Neuronal stem cell (in vitro differentiated cells): ENCODE data around the gene HACL1.

Experiments
- DNase-seq: peaks from one replicate; pipeline ENCODE4 v3.0.0-alpha.2; 2013; ENCODE audit warnings: low spot score
- H2AFZ ChIP-seq: one replicate; pipeline ENCODE4 v1.6.1; 2013; ENCODE audit warnings: mild to moderate bottlenecking, low read length, inconsistent platforms
- H2AK5ac ChIP-seq: 2 replicates; pipeline ENCODE4 v1.6.1; 2013; ENCODE audit warnings: low read depth, mild to moderate bottlenecking, inconsistent platforms, low read length, moderate library complexity, mixed read lengths
- H2BK120ac ChIP-seq: 2 replicates; pipeline ENCODE4 v1.6.1; 2013; ENCODE audit warnings: low read depth, mild to moderate bottlenecking, inconsistent platforms, low read length, moderate library complexity, mixed read lengths
- H2BK12ac ChIP-seq: one replicate; pipeline ENCODE4 v1.6.1; 2013; ENCODE audit warnings: low read length, inconsistent platforms
- H2BK15ac ChIP-seq: 2 replicates; pipeline ENCODE4 v1.6.1; 2013; ENCODE audit warnings: mild to moderate bottlenecking, low read length, inconsistent platforms, mixed read lengths
- H2BK5ac ChIP-seq: one replicate; pipeline ENCODE4 v1.6.1; 2013; ENCODE audit warnings: inconsistent platforms, mild to moderate bottlenecking, low read length, moderate library complexity
- H3K14ac ChIP-seq: one replicate; pipeline ENCODE4 v1.6.1; 2013; ENCODE audit warnings: low read length, inconsistent platforms
- H3K18ac ChIP-seq: 2 replicates; pipeline ENCODE4 v1.6.1; 2013; ENCODE audit warnings: low read length, inconsistent platforms
- H3K23ac ChIP-seq: 2 replicates; pipeline ENCODE4 v1.6.1; 2013; ENCODE audit warnings: low read depth, mild to moderate bottlenecking, mixed read lengths, low read length, inconsistent platforms; ENCODE audit not compliant: poor library complexity
- H3K27ac ChIP-seq: replicated peaks from 3 replicates; pipeline ENCODE4 v1.5.1; 2013; ENCODE audit warnings: low read length, inconsistent platforms
- H3K27me3 ChIP-seq, 3 experiments: 2 replicates each; pipeline ENCODE4 v1.6.1; 2013; ENCODE audit warnings: low read length in 3 of 3, mild to moderate bottlenecking in 2 of 3, inconsistent platforms in 1 of 3, low read depth in 1 of 3, mixed read lengths in 1 of 3, moderate library complexity in 1 of 3; ENCODE audit not compliant: control insufficient read depth in 3 of 3, insufficient read depth in 3 of 3
- H3K36me3 ChIP-seq, 2 donors: replicated peaks in 1 of 2; 2 replicates each; pipeline ENCODE4 v1.6.1; 2013; ENCODE audit warnings: low read length in 2 of 2; ENCODE audit not compliant: control insufficient read depth in 2 of 2, insufficient read depth in 2 of 2
- H3K4ac ChIP-seq: 2 replicates; pipeline ENCODE4 v1.6.1; 2013; ENCODE audit warnings: inconsistent platforms, mild to moderate bottlenecking, low read length, moderate library complexity
- H3K4me1 ChIP-seq, 2 donors: 1 replicate in 1 of 2; 2 replicates in 1 of 2; pipeline ENCODE4 v1.6.1; 2013; ENCODE audit warnings: low read length in 2 of 2, low read depth in 1 of 2; ENCODE audit not compliant: control insufficient read depth in 2 of 2, insufficient read depth in 1 of 2
- H3K4me2 ChIP-seq: one replicate; pipeline ENCODE4 v1.6.1; 2013; ENCODE audit warnings: mild to moderate bottlenecking, low read length, inconsistent platforms; ENCODE audit not compliant: insufficient read depth, poor library complexity, severe bottlenecking
- H3K4me3 ChIP-seq, 2 donors: 2 replicates each; pipeline ENCODE4 v1.5.1; 2013; ENCODE audit warnings: low read length in 2 of 2, mild to moderate bottlenecking in 2 of 2, inconsistent platforms in 1 of 2, moderate library complexity in 1 of 2
- H3K79me1 ChIP-seq: one replicate; pipeline ENCODE4 v1.6.1; 2013; ENCODE audit warnings: low read depth, mild to moderate bottlenecking, inconsistent platforms, low read length, moderate library complexity
- H3K9ac ChIP-seq: one replicate; pipeline ENCODE4 v1.6.1; 2013; ENCODE audit warnings: mild to moderate bottlenecking, low read depth, low read length, inconsistent platforms; ENCODE audit not compliant: poor library complexity
- H3K9me3 ChIP-seq, 2 donors: replicated peaks in 1 of 2; 2 replicates each; pipeline versions ENCODE3 to v1.6.1; 2013; ENCODE audit warnings: low read length in 2 of 2, mild to moderate bottlenecking in 2 of 2, inconsistent platforms in 1 of 2, low read depth in 1 of 2, mixed read lengths in 1 of 2, moderate library complexity in 1 of 2; ENCODE audit not compliant: control insufficient read depth in 2 of 2, insufficient read depth in 1 of 2
- H4K8ac ChIP-seq: one replicate; pipeline ENCODE4 v1.6.1; 2013; ENCODE audit warnings: low read depth, mild to moderate bottlenecking, inconsistent platforms, low read length, moderate library complexity
- H4K91ac ChIP-seq: one replicate; pipeline ENCODE4 v1.6.1; 2013; ENCODE audit warnings: low read length, low read depth, mild to moderate bottlenecking, inconsistent platforms; ENCODE audit not compliant: poor library complexity
- WGBS, 2 donors: extraction: QIAGEN DNeasy Blood & Tissue Kit; methylation state at CpG; one replicate each; pipeline ENCODE4 v1.1.7; 2013; ENCODE audit warnings: missing lambda C conversion rate in 2 of 2, mixed read lengths in 1 of 2; ENCODE audit not compliant: insufficient read length in 2 of 2, insufficient replicate concordance in 1 of 2; ENCODE audit errors: extremely low coverage in 2 of 2; 5-methylcytosine and 5-hydroxymethylcytosine counted together

Gene HACL1

GRCh38 chr3:15585111-15585845 lies 16.1 kb downstream of the HACL1 start:
- Histone ChIP-seq H3K4me1 (no peaks in the 10 kb centered on the region), H3K9me3 (no peaks in the 10 kb centered on the region), H3K14ac (no peak overlapping the region), H3K9ac (no peak overlapping the region), H2AFZ (no peak overlapping the region), H3K23ac (no peak overlapping the region), H3K18ac (no peak overlapping the region), H3K27ac (no peak overlapping the region), H2BK15ac (no peak overlapping the region), H3K4me3 (no peak overlapping the region), H2BK5ac (no peak overlapping the region), H4K91ac (no peak overlapping the region), H2BK12ac (no peak overlapping the region), H3K36me3 (peaks cover 6 to 87% of the 10 kb centered on the region in 2 donors), H3K79me1 (no peaks in the 10 kb centered on the region), H2BK120ac (no peak overlapping the region), H4K8ac (no peak overlapping the region), H3K4me2 (no peak overlapping the region), H3K4ac (no peak overlapping the region), H3K27me3 (no peaks in the 10 kb centered on the region), H2AK5ac (no peak overlapping the region)
- DNase-seq = no peak
- 100% methylated on average over 1 of the region's 6 CpGs; no CpG with 5 or more reads in 1 of the 2 donors for WGBS, 2 donors

- no peaks in the 10 kb centered on the region for H3K79me1 ChIP-seq
- no peak overlapping the region for H2AK5ac ChIP-seq
- H3K4me2 ChIP-seq = no peak overlapping the region
- H3K27ac ChIP-seq = no peak overlapping the region
- H2BK15ac ChIP-seq = no peak overlapping the region
- no peak overlapping the region for H2AFZ ChIP-seq
- H3K14ac ChIP-seq = no peak overlapping the region
- no peak overlapping the region for H3K9ac ChIP-seq
- no peak overlapping the region for H3K23ac ChIP-seq
- no peak overlapping the region for H2BK120ac ChIP-seq
- DNase-seq = no peak
- WGBS, 2 donors = no CpG with 5 or more reads among the region's 3 CpGs
- no peak overlapping the region for H4K8ac ChIP-seq
- no peak overlapping the region for H3K4ac ChIP-seq
- H3K4me3 ChIP-seq = no peak overlapping the region
- H3K18ac ChIP-seq = no peak overlapping the region
- H2BK12ac ChIP-seq = no peak overlapping the region
- H3K36me3 ChIP-seq = peaks cover 7 to 75% of the 10 kb centered on the region in 2 donors
- no peak overlapping the region for H2BK5ac ChIP-seq
- H3K9me3 ChIP-seq = no peaks in the 10 kb centered on the region
- H3K27me3 ChIP-seq = no peaks in the 10 kb centered on the region
- no peaks in the 10 kb centered on the region for H3K4me1 ChIP-seq
- H4K91ac ChIP-seq = no peak overlapping the region
Observed at GRCh38 chr3:15581471-15582394, 19.6 kb downstream of the HACL1 start.

GRCh38 chr3:15579051-15579450 lies 22.3 kb downstream of the HACL1 start:
- Histone ChIP-seq H3K14ac (no peak overlapping the region), H2BK120ac (no peak overlapping the region), H2BK15ac (no peak overlapping the region), H3K4me1 (no peaks in the 10 kb centered on the region), H3K9ac (no peak overlapping the region), H3K27ac (no peak overlapping the region), H3K9me3 (no peaks in the 10 kb centered on the region), H3K4me2 (no peak overlapping the region), H3K23ac (no peak overlapping the region), H3K27me3 (no peaks in the 10 kb centered on the region), H4K91ac (no peak overlapping the region), H3K18ac (no peak overlapping the region), H2AFZ (no peak overlapping the region), H2BK5ac (no peak overlapping the region), H3K79me1 (no peaks in the 10 kb centered on the region), H2BK12ac (no peak overlapping the region), H2AK5ac (no peak overlapping the region), H3K4me3 (no peak overlapping the region), H4K8ac (no peak overlapping the region), H3K4ac (no peak overlapping the region), H3K36me3 (peaks cover 7 to 54% of the 10 kb centered on the region in 2 donors)
- WGBS, 2 donors = no CpG with 5 or more reads among the region's 2 CpGs
- DNase-seq = no peak

GRCh38 chr3:15578289-15578867 lies 23.0 kb downstream of the HACL1 start:
- H3K4me2 ChIP-seq = no peak overlapping the region
- H4K91ac ChIP-seq = no peak overlapping the region
- no peaks in the 10 kb centered on the region for H3K79me1 ChIP-seq
- H3K36me3 ChIP-seq = peaks cover 7 to 53% of the 10 kb centered on the region in 2 donors
- no peak overlapping the region for H3K14ac ChIP-seq
- H3K18ac ChIP-seq = no peak overlapping the region
- H3K4me3 ChIP-seq = no peak overlapping the region
- H3K27me3 ChIP-seq = no peaks in the 10 kb centered on the region
- H3K27ac ChIP-seq = no peak overlapping the region
- H2AK5ac ChIP-seq = no peak overlapping the region
- no peaks in the 10 kb centered on the region for H3K9me3 ChIP-seq
- H3K4me1 ChIP-seq = no peaks in the 10 kb centered on the region
- no peak overlapping the region for H3K4ac ChIP-seq
- no CpG with 5 or more reads among the region's 3 CpGs for WGBS, 2 donors
- DNase-seq = no peak
- H2AFZ ChIP-seq = no peak overlapping the region
- no peak overlapping the region for H3K9ac ChIP-seq
- no peak overlapping the region for H2BK12ac ChIP-seq
- no peak overlapping the region for H4K8ac ChIP-seq
- H2BK15ac ChIP-seq = no peak overlapping the region
- H2BK5ac ChIP-seq = no peak overlapping the region
- no peak overlapping the region for H2BK120ac ChIP-seq
- H3K23ac ChIP-seq = no peak overlapping the region
